MM.1S (cell line): ENCODE results near the gene TAC4.

Experiments
- DNase-seq: peaks from one replicate; pipeline ENCODE4 v3.0.0-alpha.2; 2015
- H2AFZ ChIP-seq: fragments of 300-600 bp; sonication (generic); 2 replicates; pipeline ENCODE4 v1.6.0; 2016; ENCODE audit warnings: antibody characterized with exemption, low read length
- H3F3A ChIP-seq: fragments of 300-600 bp; sonication (generic); 2 replicates; pipeline ENCODE4 v1.6.1; 2016; ENCODE audit warnings: mild to moderate bottlenecking, antibody characterized with exemption, low read length, moderate library complexity, mixed read lengths; ENCODE audit not compliant: insufficient read depth
- H3K27ac ChIP-seq: fragments of 300-600 bp; sonication (generic); 2 replicates; pipeline ENCODE4 v1.5.1; 2016; ENCODE audit warnings: mild to moderate bottlenecking, low read length
- H3K27me3 ChIP-seq: fragments of 300-600 bp; sonication (generic); replicated peaks from 2 replicates; pipeline ENCODE4 v1.6.0; 2016; ENCODE audit warnings: low read length; ENCODE audit not compliant: insufficient read depth
- H3K36me3 ChIP-seq: fragments of 300-600 bp; sonication (generic); replicated peaks from 2 replicates; pipeline ENCODE4 v1.6.1; 2016; ENCODE audit warnings: mild to moderate bottlenecking, low read length, mixed read lengths; ENCODE audit not compliant: insufficient read depth
- H3K4me1 ChIP-seq: fragments of 300-600 bp; sonication (generic); 2 replicates; pipeline ENCODE4 v1.6.1; 2016; ENCODE audit warnings: low read length, mixed read lengths
- H3K4me2 ChIP-seq: fragments of 300-600 bp; sonication (generic); 2 replicates; pipeline ENCODE4 v1.6.0; 2016; ENCODE audit warnings: low read depth, low read length
- H3K4me3 ChIP-seq: fragments of 300-600 bp; sonication (generic); 2 replicates; pipeline ENCODE4 v1.5.1; 2016; ENCODE audit warnings: low read length, mixed read lengths
- H3K79me2 ChIP-seq: fragments of 300-600 bp; sonication (generic); 2 replicates; pipeline ENCODE4 v1.6.1; 2016; ENCODE audit warnings: mixed run types, low read length, mixed read lengths
- H3K9ac ChIP-seq: fragments of 300-600 bp; sonication (generic); 2 replicates; pipeline ENCODE4 v1.6.1; 2016; ENCODE audit warnings: low read length, mixed read lengths
- H3K9me2 ChIP-seq: fragments of 300-600 bp; sonication (generic); replicated peaks from 2 replicates; pipeline ENCODE4 v1.6.1; 2016; ENCODE audit warnings: mild to moderate bottlenecking, low read length, mixed read lengths; ENCODE audit not compliant: insufficient read depth
- H3K9me3 ChIP-seq: fragments of 300-600 bp; sonication (generic); replicated peaks from 2 replicates; pipeline ENCODE4 v1.6.1; 2016; ENCODE audit warnings: mild to moderate bottlenecking, low read length, mixed read lengths; ENCODE audit not compliant: insufficient read depth
- H4K20me1 ChIP-seq: fragments of 300-600 bp; sonication (generic); 2 replicates; pipeline ENCODE4 v1.6.1; 2016; ENCODE audit warnings: mild to moderate bottlenecking, low read length, moderate library complexity, mixed read lengths; ENCODE audit not compliant: insufficient read depth
- EZH2 ChIP-seq: fragments of 300-600 bp; sonication (generic); optimal IDR thresholded peaks from 2 replicates; pipeline ENCODE3; 2017; ENCODE audit warnings: low read depth, mild to moderate bottlenecking, antibody characterized with exemption, low read length, mixed read lengths
- EZH2phosphoT487 ChIP-seq: fragments of 300-600 bp; sonication (generic); IDR thresholded peaks from 2 replicates; pipeline ENCODE4 v1.6.1; 2018; ENCODE audit warnings: antibody characterized with exemption, low read length
- TF ChIP-seq, protein P1 (sequence below): fragments of 300-600 bp; sonication (generic); IDR thresholded peaks from 2 replicates; pipeline ENCODE4 v1.5.1; 2016; ENCODE audit warnings: antibody characterized with exemption, low read length, mixed read lengths

Gene TAC4

DNA sequence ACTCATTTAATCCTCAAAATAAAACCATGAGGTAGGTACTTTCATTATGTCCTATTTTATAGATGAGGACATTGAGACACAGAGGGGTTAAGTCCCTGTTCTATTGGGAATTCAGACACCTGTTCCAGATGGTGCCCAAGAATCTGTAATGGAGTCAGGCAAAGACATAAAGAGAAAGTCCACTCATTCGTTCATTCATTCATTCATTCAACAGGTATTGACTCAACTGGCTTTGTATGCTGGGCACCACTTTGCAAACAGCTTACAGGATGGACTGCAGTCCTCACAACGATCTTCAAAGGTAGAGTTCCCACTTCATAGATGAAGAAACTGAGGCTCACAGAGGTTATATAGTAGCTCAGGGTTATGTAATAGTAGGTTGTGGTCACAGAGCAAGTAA lies 47.9 kb upstream of the TAC4 start:
- no peak for TF ChIP-seq EZH2phosphoT487
- no peak for TF ChIP-seq EZH2
- TF ChIP-seq, protein P1, sequence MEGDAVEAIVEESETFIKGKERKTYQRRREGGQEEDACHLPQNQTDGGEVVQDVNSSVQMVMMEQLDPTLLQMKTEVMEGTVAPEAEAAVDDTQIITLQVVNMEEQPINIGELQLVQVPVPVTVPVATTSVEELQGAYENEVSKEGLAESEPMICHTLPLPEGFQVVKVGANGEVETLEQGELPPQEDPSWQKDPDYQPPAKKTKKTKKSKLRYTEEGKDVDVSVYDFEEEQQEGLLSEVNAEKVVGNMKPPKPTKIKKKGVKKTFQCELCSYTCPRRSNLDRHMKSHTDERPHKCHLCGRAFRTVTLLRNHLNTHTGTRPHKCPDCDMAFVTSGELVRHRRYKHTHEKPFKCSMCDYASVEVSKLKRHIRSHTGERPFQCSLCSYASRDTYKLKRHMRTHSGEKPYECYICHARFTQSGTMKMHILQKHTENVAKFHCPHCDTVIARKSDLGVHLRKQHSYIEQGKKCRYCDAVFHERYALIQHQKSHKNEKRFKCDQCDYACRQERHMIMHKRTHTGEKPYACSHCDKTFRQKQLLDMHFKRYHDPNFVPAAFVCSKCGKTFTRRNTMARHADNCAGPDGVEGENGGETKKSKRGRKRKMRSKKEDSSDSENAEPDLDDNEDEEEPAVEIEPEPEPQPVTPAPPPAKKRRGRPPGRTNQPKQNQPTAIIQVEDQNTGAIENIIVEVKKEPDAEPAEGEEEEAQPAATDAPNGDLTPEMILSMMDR: no peak
- Histone ChIP-seq H3K9me3 (no peaks in the 10 kb centered on the region), H3K4me1 (no peaks in the 10 kb centered on the region), H2AFZ (no peak overlapping the region), H3K4me3 (no peak overlapping the region), H3K4me2 (no peak overlapping the region), H3K9ac (no peak overlapping the region), H3K27ac (no peak overlapping the region), H3F3A (no peaks in the 10 kb centered on the region), H3K36me3 (no peaks in the 10 kb centered on the region), H3K27me3 (peaks cover 100% of the 10 kb centered on the region), H3K9me2 (no peaks in the 10 kb centered on the region), H4K20me1 (no peaks in the 10 kb centered on the region), H3K79me2 (no peaks in the 10 kb centered on the region)
- no peak for DNase-seq

DNA sequence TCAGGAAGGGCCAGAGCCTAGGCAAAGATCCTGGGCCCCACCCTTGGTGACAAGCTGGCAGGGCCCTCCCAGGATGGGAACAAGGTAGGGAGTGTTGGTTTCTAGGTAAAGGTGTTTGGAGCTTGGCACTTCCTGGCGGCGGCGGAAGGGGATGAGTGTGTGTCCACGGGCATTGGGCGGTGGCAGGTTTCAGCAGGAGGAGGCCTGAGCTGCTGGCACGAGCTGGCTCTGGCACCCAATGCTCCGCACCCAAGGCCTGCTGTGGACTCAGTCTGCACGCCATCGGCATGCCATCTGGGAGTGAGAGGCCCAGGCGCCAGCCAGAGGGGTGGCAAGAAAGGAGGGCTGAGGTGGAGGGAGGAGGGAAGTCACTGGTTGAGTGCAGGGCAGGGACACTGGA lies 46.9 kb upstream of the TAC4 start:
- Histone ChIP-seq H4K20me1 (no peaks in the 10 kb centered on the region), H3K79me2 (no peaks in the 10 kb centered on the region), H3K4me2 (no peak overlapping the region), H3K4me3 (no peak overlapping the region), H3K27ac (no peak overlapping the region), H3K9me2 (no peaks in the 10 kb centered on the region), H3F3A (no peaks in the 10 kb centered on the region), H3K4me1 (no peaks in the 10 kb centered on the region), H3K9ac (no peak overlapping the region), H3K36me3 (no peaks in the 10 kb centered on the region), H3K9me3 (no peaks in the 10 kb centered on the region), H2AFZ (no peak overlapping the region), H3K27me3 (peaks cover 100% of the 10 kb centered on the region)
- DNase-seq: no peak
- TF ChIP-seq EZH2: no peak
- TF ChIP-seq EZH2phosphoT487: no peak
- TF ChIP-seq, protein P1: no peak

DNA sequence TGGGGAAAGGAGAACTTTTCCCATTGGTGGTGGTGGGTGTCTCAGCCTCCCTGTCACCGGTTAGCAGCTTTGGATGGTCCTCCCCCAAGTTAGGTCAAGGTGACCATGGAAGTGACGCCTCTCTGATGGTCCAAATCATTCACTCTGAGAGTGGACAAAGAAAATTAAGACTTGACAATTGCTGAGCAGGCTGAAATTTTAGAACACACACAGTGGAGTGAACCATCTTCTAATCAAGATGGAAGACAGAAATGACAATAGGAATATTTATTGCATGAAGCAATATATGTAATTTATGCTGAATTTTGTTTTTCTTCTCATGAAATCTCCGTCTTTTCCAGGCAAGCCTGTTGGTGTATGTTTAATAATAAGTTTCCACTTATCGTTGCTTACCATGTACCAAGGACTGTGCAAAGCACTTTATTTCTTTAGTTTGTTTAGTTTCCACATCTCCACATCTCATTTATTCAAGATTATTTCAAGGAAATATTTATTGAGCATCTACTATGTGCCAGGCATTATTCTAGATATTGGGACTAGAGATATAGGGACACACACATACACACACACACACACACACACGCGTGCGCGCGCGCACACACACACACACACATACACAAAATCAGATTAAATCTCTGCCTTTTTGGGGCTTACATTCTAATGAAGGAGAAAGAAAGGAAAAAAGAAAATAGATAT lies 44.0 kb upstream of the TAC4 start:
- no peak overlapping the region for H3K4me3 ChIP-seq
- H3K79me2 ChIP-seq: no peaks in the 10 kb centered on the region
- H4K20me1 ChIP-seq: no peaks in the 10 kb centered on the region
- no peaks in the 10 kb centered on the region for H3K4me1 ChIP-seq
- TF ChIP-seq EZH2 (no peak), EZH2phosphoT487 (no peak)
- TF ChIP-seq, protein P1: no peak
- no peak for DNase-seq
- no peaks in the 10 kb centered on the region for H3K36me3 ChIP-seq
- no peak overlapping the region for H3K4me2 ChIP-seq
- H3K9me2 ChIP-seq: no peaks in the 10 kb centered on the region
- no peaks in the 10 kb centered on the region for H3K9me3 ChIP-seq
- no peak overlapping the region for H3K27ac ChIP-seq
- no peak overlapping the region for H2AFZ ChIP-seq
- H3F3A ChIP-seq: no peaks in the 10 kb centered on the region
- H3K9ac ChIP-seq: no peak overlapping the region
- H3K27me3 ChIP-seq: peaks cover 92% of the 10 kb centered on the region
